Activated naive CD8-positive, alpha-beta T cell (primary cell): ENCODE results near the gene CDKAL1.
"Not testable (repeated sequence)": the region's sequence is repeated elsewhere in the genome, so short reads cannot be mapped to it uniquely, and the experiment has no call there.

Experiments
- H3K27ac Mint-ChIP-seq: one replicate; pipeline ENCODE4 v1.8.0; 2021; ENCODE audit warnings: mixed read lengths
- H3K27me3 Mint-ChIP-seq: one replicate; pipeline ENCODE4 v1.8.0; 2021; ENCODE audit warnings: mixed read lengths
- H3K36me3 Mint-ChIP-seq: one replicate; pipeline ENCODE4 v1.8.0; 2021; ENCODE audit warnings: mixed read lengths
- H3K4me1 Mint-ChIP-seq: one replicate; pipeline ENCODE4 v1.8.0; 2021; ENCODE audit warnings: low read depth, mixed read lengths
- H3K4me3 Mint-ChIP-seq: one replicate; pipeline ENCODE4 v1.8.0; 2021; ENCODE audit warnings: mild to moderate bottlenecking, mixed read lengths
- H3K9me3 Mint-ChIP-seq: one replicate; pipeline ENCODE4 v1.8.0; 2021; ENCODE audit warnings: low read depth, mixed read lengths

CDKAL1 gene

DNA sequence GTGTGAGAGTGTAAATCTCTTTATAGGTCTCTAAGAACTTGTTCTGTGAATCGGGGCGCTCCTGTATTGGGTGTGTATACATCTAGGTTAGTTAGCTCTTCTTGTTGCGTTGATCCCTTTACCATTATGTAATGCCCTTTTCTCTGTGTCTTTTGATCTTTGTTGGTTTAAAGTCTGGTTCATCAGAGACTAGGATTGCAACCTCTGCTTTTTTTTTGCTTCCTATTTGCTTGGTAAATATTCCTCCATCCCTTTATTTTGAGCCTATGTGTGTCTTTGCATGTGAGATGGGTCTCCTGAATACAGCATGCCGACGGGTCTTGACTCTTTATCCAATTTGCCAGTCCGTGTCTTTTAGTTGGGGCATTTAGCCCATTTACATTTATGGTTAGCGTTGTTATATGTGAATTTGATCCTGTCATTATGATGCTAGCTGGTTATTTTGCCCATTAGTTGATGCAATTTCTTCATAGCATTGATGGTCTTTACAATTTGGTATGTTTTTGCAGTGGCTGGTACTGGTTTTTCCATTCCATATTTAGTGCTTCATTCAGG is 60.1 kb downstream of the CDKAL1 start:
- Mint-ChIP-seq H3K9me3 (peaks cover 13% of the 10 kb centered on the region), H3K4me1 (peaks cover 14% of the 10 kb centered on the region), H3K36me3 (peaks cover 28% of the 10 kb centered on the region)
- not testable (repeated sequence) for H3K27me3 Mint-ChIP-seq, H3K4me3 Mint-ChIP-seq, H3K27ac Mint-ChIP-seq

DNA sequence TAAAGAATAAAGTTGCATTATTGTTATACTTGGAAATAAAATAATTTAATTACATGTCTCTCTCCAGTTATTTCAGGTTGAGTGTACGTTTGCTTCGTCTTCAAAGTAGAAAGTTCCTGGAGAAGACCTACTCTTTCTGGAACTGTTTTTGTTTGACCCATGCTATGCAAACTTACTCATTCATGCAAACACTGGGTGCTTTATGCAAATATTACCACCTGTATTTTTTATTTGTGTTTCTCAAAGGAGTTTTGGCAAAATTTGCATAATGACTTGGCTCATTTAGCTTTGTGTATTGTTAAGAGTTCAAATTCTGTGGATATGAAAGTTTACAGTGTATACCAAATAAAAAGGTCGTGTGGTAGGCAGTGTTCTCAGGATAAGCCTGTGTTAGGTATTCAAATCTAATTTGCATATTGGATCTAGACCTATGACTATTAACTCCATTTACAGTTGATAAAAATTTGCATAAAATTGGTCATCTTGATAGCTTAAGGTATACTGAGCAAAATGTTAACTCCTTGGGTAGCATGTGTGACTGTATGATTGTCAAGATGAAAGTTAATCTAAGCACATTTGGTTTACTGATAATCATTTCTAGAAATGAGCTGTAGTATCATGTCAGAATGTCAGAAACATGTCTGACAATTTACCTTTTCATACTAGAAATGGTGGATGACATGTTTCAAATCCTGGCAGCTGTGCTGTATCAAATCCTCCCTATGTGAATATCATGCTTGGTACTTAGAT is 65.2 kb downstream of the CDKAL1 start:
- Mint-ChIP-seq H3K4me3 (no peak overlapping the region), H3K27me3 (no peaks in the 10 kb centered on the region), H3K9me3 (peaks cover 4% of the 10 kb centered on the region), H3K27ac (no peak overlapping the region), H3K4me1 (peaks cover 4% of the 10 kb centered on the region), H3K36me3 (peaks cover 20% of the 10 kb centered on the region)

DNA sequence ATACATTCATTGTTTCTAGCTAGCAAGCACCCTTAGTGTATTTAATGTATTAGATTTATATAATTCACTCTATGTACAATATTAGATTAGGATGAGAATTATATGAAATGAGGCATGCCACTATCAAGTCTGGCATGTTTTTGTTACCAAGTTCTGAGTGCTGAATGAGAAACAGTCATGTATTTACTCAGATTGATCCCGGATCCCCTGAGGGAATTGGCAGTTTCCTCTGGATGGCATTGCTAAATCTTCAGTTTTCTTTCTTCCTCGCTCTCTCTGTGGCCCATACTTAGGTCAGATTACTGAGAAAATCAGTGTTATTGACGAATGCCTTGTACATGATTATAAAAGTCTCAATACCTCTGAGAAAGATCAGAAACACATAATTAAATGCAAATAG is 66.6 kb downstream of the CDKAL1 start:
- no peaks in the 10 kb centered on the region for H3K27me3 Mint-ChIP-seq
- no peaks in the 10 kb centered on the region for H3K9me3 Mint-ChIP-seq
- peaks cover 15% of the 10 kb centered on the region for H3K36me3 Mint-ChIP-seq
- H3K4me1 Mint-ChIP-seq: peaks cover 4% of the 10 kb centered on the region
- no peak overlapping the region for H3K27ac Mint-ChIP-seq
- H3K4me3 Mint-ChIP-seq: no peak overlapping the region

DNA sequence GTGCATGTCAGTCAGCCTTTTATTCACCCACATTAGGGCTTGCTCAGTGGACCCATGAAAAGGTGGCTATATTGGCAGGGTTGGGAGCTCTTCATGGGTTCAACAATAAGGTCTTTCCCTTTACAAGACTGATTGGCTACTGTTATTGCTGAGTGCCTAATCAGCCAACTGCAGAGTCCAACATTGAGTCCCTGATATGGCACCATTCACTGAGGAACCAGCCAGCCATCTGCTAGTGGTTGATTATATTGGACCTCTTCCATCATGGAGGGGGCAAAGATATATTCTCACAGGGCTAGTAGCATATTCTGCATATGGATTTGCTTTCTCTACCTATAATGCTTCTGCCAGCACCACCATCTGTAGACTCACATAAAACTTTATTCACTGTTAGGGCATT is 69.9 kb downstream of the CDKAL1 start:
- Mint-ChIP-seq H3K9me3 (no peaks in the 10 kb centered on the region), H3K4me3 (no peak overlapping the region)

DNA sequence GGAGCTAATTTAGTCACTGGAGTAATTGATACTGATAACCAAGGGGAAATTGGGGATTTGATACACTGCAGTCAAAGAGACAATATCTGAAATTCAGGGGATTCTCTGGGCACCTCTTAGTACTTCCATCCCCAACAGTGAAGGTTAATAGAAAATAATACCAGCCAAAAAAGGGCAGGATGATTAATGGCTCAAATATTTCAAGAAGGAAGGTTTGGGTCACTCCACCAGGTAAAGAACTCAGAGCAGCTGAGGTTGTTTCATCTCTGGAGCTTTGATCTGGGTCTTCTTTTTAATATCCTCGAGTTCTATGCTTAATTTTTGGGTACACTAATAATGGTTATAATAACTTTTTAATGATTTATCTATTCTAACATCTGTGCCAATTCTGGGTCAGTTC is 70.8 kb downstream of the CDKAL1 start:
- H3K36me3 Mint-ChIP-seq: peaks cover 32% of the 10 kb centered on the region
- peaks cover under 1% of the 10 kb centered on the region for H3K4me1 Mint-ChIP-seq
- H3K9me3 Mint-ChIP-seq: no peaks in the 10 kb centered on the region
- no peaks in the 10 kb centered on the region for H3K27me3 Mint-ChIP-seq
- H3K27ac Mint-ChIP-seq: no peak overlapping the region
- no peak overlapping the region for H3K4me3 Mint-ChIP-seq

More for the DNA sequence above, 69.9 kb downstream of the CDKAL1 start:
- Mint-ChIP-seq H3K27ac (no peak overlapping the region), H3K27me3 (no peaks in the 10 kb centered on the region), H3K36me3 (peaks cover 27% of the 10 kb centered on the region), H3K4me1 (peaks cover 4% of the 10 kb centered on the region)

DNA sequence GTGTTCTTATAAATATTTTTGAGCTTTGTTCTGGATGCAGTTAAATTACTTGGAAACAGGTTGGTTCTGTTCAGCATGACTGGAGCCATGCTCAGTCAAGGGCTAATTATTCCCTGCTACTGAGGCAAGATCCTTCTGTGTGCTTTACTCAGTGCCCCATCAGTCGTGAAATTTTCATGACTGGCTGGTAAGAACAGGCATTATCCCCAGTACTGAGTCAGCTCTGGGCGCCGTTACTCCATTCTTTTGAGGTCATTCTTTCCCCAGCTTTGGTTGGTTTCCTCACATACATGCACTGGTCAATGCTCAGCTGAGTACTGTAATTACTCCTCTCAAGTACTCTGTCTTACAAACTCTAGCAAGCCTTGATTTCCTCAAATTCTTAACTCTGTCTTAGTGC is 71.3 kb downstream of the CDKAL1 start:
- Mint-ChIP-seq H3K36me3 (peaks cover 34% of the 10 kb centered on the region), H3K27me3 (no peaks in the 10 kb centered on the region), H3K9me3 (no peaks in the 10 kb centered on the region), H3K4me1 (no peaks in the 10 kb centered on the region), H3K27ac (no peak overlapping the region), H3K4me3 (no peak overlapping the region)

DNA sequence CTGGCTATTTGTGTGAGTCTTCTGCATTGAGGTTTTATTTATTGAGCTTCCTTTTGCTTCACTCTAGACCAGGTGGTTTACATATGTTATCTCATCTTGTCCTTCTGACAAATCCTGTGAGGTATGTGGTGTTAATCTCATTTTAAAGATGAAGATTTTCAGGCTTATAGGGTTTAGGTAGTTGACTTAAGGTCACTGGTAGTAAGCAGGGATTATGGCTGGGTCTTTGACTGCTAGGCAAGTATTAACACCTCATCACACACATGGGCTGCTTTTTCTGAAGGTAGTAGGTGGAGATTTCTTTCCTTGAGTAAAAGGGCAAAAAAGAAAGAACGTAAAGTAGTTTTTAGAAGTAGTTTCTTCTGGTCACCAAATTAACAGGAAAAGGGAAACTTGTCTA is 72.6 kb downstream of the CDKAL1 start:
- no peaks in the 10 kb centered on the region for H3K4me1 Mint-ChIP-seq
- H3K4me3 Mint-ChIP-seq: no peak overlapping the region
- H3K9me3 Mint-ChIP-seq: no peaks in the 10 kb centered on the region
- no peak overlapping the region for H3K27ac Mint-ChIP-seq
- H3K27me3 Mint-ChIP-seq: no peaks in the 10 kb centered on the region
- peaks cover 28% of the 10 kb centered on the region for H3K36me3 Mint-ChIP-seq

DNA sequence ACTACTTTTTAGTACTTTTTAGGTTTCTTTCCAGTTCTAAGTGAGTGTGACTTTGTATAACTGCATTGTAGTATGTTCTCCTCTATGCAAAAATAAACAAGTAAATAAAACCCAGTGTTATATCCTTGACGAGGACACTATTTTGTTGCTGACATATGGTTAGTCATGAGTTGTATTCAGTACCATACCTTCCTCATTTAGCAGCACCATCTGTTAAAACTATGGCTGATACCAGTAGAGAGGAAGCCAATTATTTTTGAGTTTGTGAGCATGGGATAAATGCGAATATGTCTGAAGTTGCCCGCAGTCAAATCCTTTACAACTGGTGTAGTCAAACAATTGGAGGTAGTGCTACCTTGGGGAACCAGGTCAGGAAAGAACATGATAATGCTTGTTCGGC is 74.1 kb downstream of the CDKAL1 start:
- H3K27me3 Mint-ChIP-seq: no peaks in the 10 kb centered on the region
- peaks cover 28% of the 10 kb centered on the region for H3K36me3 Mint-ChIP-seq

DNA sequence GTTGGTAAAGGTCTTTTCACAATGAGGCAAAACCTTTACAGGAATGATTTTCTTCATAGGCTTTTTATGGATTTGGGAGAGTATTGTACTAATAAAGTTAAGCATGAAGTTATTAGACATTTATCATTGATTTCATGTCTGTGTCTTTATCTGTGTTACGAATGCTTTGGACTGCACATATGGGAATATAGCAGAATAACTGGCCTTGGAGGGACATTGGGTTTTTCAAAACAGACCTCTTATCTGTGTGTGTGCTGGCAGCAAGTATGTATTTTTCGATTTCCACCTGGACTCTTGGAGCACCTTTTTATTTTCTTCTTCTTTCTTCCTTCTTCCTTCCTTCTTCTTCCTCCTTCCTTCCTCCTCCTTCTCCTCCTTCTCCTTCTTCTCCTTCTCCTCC is 74.6 kb downstream of the CDKAL1 start:
- peaks cover 29% of the 10 kb centered on the region for H3K36me3 Mint-ChIP-seq
- no peaks in the 10 kb centered on the region for H3K4me1 Mint-ChIP-seq
- no peaks in the 10 kb centered on the region for H3K27me3 Mint-ChIP-seq
- no peak overlapping the region for H3K4me3 Mint-ChIP-seq
- no peak overlapping the region for H3K27ac Mint-ChIP-seq
- H3K9me3 Mint-ChIP-seq: no peaks in the 10 kb centered on the region

More for the DNA sequence above, 74.1 kb downstream of the CDKAL1 start:
- no peak overlapping the region for H3K27ac Mint-ChIP-seq
- H3K9me3 Mint-ChIP-seq: no peaks in the 10 kb centered on the region
- no peaks in the 10 kb centered on the region for H3K4me1 Mint-ChIP-seq
- no peak overlapping the region for H3K4me3 Mint-ChIP-seq

DNA sequence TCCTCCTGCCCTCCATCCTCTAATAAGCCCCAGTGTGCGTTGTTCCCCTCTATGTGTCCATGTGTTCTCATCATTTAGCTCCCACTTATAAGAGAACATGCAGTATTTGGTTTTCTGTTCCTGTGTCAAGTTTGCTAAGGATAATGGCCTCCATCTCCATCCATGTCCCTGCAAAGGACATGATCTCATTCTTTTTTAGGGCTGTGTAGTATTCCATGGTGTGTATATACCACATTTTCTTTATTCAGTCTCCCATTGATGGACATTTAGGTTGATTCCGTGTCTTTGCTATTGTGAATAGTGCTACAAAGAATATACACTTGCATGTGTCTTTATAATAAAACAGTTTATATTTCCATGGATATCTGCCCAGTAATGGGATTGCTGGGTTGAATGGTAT is 75.7 kb downstream of the CDKAL1 start:
- not testable (repeated sequence) for H3K4me3 Mint-ChIP-seq, H3K27ac Mint-ChIP-seq, H3K9me3 Mint-ChIP-seq, H3K4me1 Mint-ChIP-seq, H3K27me3 Mint-ChIP-seq
- peaks cover 28% of the 10 kb centered on the region for H3K36me3 Mint-ChIP-seq

DNA sequence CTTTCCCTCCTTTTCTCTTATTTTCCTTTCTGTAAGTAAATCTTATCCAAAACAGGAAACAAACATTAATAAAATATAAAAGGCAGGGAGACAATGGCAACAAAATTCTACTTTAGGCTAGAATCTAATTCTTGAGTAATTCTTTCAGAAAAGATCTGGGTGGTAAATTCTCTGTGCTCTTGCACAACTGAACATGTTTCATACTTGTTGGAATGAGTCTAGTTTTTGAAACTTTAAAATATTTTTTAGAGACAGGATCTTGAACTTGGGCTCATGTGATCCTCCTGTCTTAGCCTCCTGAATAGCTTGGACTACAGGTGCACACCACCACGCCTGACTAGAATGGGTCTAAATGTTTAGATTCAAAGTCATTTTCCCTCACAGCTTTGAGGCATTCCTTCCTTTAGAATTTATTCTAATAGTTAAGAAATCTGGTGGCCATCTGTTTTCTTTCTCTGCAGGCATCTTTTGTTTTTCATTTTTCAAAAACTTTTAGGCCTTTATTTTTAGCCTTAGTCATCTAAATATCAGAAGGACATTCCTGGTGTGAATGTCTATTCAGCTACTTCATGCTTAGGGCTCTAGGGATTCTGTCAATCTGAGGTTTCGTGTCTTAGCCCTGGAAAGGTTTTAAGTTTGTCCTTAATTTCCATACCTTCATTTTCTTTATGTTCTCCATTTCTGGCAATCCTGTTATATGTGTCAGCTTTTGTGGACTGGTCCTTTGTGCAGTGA is 76.5 kb downstream of the CDKAL1 start:
- Mint-ChIP-seq H3K27me3 (no peaks in the 10 kb centered on the region), H3K4me3 (no peak overlapping the region), H3K27ac (no peak overlapping the region)

DNA sequence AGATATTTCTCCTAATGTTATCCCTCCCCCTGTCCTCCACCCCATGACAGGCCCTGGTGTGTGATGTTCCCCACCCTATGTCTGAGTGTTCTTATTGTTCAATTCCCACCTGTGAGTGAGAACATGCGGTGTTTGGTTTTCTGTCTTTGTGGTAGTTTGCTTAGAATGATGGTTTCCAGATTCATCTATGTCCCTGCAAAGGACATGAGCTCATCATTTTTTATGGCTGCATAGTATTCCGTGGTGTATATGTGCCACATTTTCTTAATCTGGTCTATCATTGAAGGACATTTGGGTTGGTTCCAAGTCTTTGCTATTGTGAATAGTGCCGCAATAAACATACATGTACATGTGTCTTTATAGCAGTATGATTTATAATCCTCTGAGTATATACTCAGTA is 83.3 kb downstream of the CDKAL1 start:
- H3K27me3 Mint-ChIP-seq, H3K27ac Mint-ChIP-seq, H3K9me3 Mint-ChIP-seq, H3K4me3 Mint-ChIP-seq: not testable (repeated sequence)
- Mint-ChIP-seq H3K36me3 (peaks cover 21% of the 10 kb centered on the region), H3K4me1 (peaks cover 15% of the 10 kb centered on the region)

More for the DNA sequence above, 76.5 kb downstream of the CDKAL1 start:
- peaks cover 28% of the 10 kb centered on the region for H3K36me3 Mint-ChIP-seq
- no peaks in the 10 kb centered on the region for H3K9me3 Mint-ChIP-seq
- H3K4me1 Mint-ChIP-seq: no peaks in the 10 kb centered on the region

DNA sequence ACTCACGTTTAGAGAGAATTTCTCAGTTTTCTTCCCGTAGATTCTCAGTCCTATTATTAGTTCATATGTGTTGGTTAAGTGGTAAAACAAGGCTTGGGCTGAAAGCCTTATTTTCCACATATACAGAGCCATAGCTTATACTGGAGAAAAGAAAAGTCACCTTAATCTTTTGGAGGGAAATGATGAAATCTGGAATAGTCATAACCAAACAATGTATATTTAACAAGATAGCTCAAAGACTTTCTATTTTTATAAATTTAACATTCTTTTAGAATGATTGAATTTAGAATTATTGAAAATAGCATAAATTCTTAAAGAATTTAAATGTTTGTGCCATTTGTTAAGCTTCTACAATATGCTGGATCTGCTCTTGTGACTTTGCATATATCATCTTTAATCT is 85.8 kb downstream of the CDKAL1 start:
- no peak overlapping the region for H3K27ac Mint-ChIP-seq

DNA sequence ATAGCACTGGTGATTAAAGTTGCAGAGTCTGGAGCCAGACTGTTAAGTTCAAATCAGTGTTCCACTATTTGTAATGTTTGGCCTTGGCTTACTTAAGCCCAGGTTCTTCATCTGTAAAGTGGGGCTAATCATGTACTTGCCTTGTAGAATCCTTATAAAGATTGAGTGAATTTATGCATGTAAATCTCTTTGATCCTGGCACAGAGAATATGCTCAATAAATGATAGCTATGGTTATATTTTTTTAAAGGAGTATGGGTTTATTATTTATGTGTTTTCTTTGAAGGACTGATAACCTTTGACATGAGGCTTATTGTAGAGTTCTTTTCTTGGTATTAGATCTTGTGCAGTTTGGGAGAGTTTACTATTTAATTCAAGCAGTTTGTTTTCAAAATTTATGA is 89.5 kb downstream of the CDKAL1 start:
- Mint-ChIP-seq H3K4me3 (no peak overlapping the region), H3K27ac (no peak overlapping the region), H3K36me3 (peaks cover 22% of the 10 kb centered on the region), H3K27me3 (no peaks in the 10 kb centered on the region), H3K9me3 (no peaks in the 10 kb centered on the region), H3K4me1 (peaks cover 34% of the 10 kb centered on the region)

More for the DNA sequence above, 85.8 kb downstream of the CDKAL1 start:
- Mint-ChIP-seq H3K4me1 (peaks cover 35% of the 10 kb centered on the region), H3K27me3 (no peaks in the 10 kb centered on the region), H3K4me3 (no peak overlapping the region), H3K36me3 (peaks cover 20% of the 10 kb centered on the region), H3K9me3 (no peaks in the 10 kb centered on the region)

DNA sequence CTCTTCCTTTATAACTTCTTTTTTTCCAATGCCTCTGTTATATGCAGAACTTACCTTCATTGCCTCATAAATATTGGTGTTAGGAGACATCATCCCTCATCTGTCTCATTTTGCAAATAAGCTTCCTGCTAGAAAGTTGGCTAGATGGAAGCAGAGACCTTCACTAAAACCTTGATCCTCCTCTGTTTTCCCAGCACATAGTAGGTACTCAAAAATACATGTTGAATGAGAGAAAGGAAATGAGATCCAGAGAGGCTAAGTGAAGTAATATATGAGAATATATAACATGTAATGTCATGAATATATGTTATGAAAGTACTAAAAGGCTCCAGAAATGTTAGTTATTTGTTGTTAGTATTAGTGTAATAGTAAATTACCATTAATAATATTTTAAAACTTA is 91.9 kb downstream of the CDKAL1 start:
- Mint-ChIP-seq H3K4me3 (no peak overlapping the region), H3K9me3 (no peaks in the 10 kb centered on the region), H3K36me3 (peaks cover 21% of the 10 kb centered on the region)

More for the DNA sequence above, 91.9 kb downstream of the CDKAL1 start:
- H3K27ac Mint-ChIP-seq: no peak overlapping the region
- H3K27me3 Mint-ChIP-seq: no peaks in the 10 kb centered on the region
- H3K4me1 Mint-ChIP-seq: peaks cover 53% of the 10 kb centered on the region
